A549 (cell line): ENCODE results near the gene GRIA1. TPM values are rescaled to one million over a fixed set of nuclear protein-coding genes. Genes with fewer than 3 reads are reported as not detected.

Source experiments
- ATAC-seq, 2 experiments: fragments of 200-7000 bp in 1 of 2; fragments of >200 bp in 1 of 2; cut with Nextera tagmentation in 1 of 2; cut with Tn5 transposase in 1 of 2; 3 replicates each; pipeline versions ENCODE4 v1.8.0 to v1.9.1; 2018 to 2020; ENCODE audit warnings: mild to moderate bottlenecking in 1 of 2, moderate library complexity in 1 of 2
- CTCF ChIA-PET: fragments of 300-600 bp; sonication (Branson Sonifier 250); formaldehyde crosslinking; extraction: SDS; loops from one replicate; lab custom pipeline; 2021; ENCODE audit warnings: antibody characterized with exemption, inconsistent platforms; lab: Yijun Ruan, JAX
- POLR2A ChIA-PET: fragments of 350-600 bp; formaldehyde crosslinking; extraction: SDS; loops from one replicate; lab custom pipeline; 2021; ENCODE audit warnings: antibody characterized with exemption, inconsistent platforms; lab: Yijun Ruan, JAX
- DNase-seq, 2 experiments: peaks; one replicate each; pipeline versions ENCODE4 v3.0.0 to v3.0.0-alpha.2; 2011 to 2016; ENCODE audit warnings: low read depth in 1 of 2, low spot score in 1 of 2
- FAIRE-seq: peaks from 2 replicates; lab custom pipeline; 2011; peaks lifted over from hg19 to GRCh38; lab: Jason Lieb, UNC
- H3K27ac ChIP-seq, 2 experiments: fragments of >200 bp; sonication (Bioruptor Twin); formaldehyde crosslinking; 3 replicates each; pipeline ENCODE4 v1.5.1; 2016 to 2017
- H3K4me1 ChIP-seq: fragments of >200 bp; sonication (Bioruptor Twin); formaldehyde crosslinking; 3 replicates; pipeline ENCODE4 v1.6.1; 2016
- H3K4me2 ChIP-seq: fragments of >200 bp; sonication (Bioruptor Twin); formaldehyde crosslinking; 3 replicates; pipeline ENCODE4 v1.6.1; 2016
- H3K4me3 ChIP-seq: fragments of >200 bp; sonication (Bioruptor Twin); formaldehyde crosslinking; 3 replicates; pipeline ENCODE4 v1.5.1; 2016
- H3K9me3 ChIP-seq: fragments of >200 bp; sonication (Bioruptor Twin); formaldehyde crosslinking; 3 replicates; pipeline ENCODE4 v1.6.1; 2016
- BCL3 ChIP-seq: fragments of >200 bp; sonication (Bioruptor Twin); formaldehyde crosslinking; IDR thresholded peaks from 3 replicates; pipeline ENCODE4 v1.6.1; 2016
- CBX2 ChIP-seq: fragments of 200-600 bp; sonication (generic); IDR thresholded peaks from 2 replicates; pipeline ENCODE4 v1.6.1; 2016; ENCODE audit warnings: low read depth, mild to moderate bottlenecking, borderline replicate concordance
- CBX8 ChIP-seq: fragments of 200-600 bp; sonication (generic); IDR thresholded peaks from 2 replicates; pipeline ENCODE4 v1.6.1; 2016
- CHD2 ChIP-seq: fragments of 150-350 bp; IDR thresholded peaks from 2 replicates; pipeline ENCODE4 v1.6.1; 2014; ENCODE audit warnings: low read length; ENCODE audit not compliant: partially characterized antibody
- CHD4 ChIP-seq: fragments of 200-600 bp; sonication (generic); IDR thresholded peaks from 2 replicates; pipeline ENCODE4 v1.6.1; 2016; ENCODE audit warnings: antibody characterized with exemption, mild to moderate bottlenecking, borderline replicate concordance
- EHF ChIP-seq: fragments of 250-450 bp; sonication (Bioruptor Pico); IDR thresholded peaks from 2 replicates; pipeline ENCODE4 v1.5.0; 2020; ENCODE audit warnings: mild to moderate bottlenecking
- EP300 ChIP-seq, 2 experiments: fragments of >200 bp; sonication (Bioruptor Twin); formaldehyde crosslinking; IDR thresholded peaks; 2 replicates in 1 of 2; 3 replicates in 1 of 2; pipeline ENCODE4 v1.6.1; 2016 to 2017
- ESRRA ChIP-seq: fragments of 150-350 bp; IDR thresholded peaks from 2 replicates; pipeline ENCODE4 v1.6.1; 2014; ENCODE audit warnings: mild to moderate bottlenecking, low read length, borderline replicate concordance
- HDAC2 ChIP-seq: fragments of 200-600 bp; sonication (generic); IDR thresholded peaks from 2 replicates; pipeline ENCODE4 v1.6.1; 2016
- HEYL ChIP-seq: fragments of 250-450 bp; sonication (Bioruptor Pico); IDR thresholded peaks from 2 replicates; pipeline ENCODE4 v1.8.0; 2021; ENCODE audit warnings: mild to moderate bottlenecking, moderate library complexity
- HMGXB4 ChIP-seq: fragments of 250-450 bp; sonication (Bioruptor Pico); IDR thresholded peaks from 2 replicates; pipeline ENCODE4 v1.5.0; 2021; ENCODE audit warnings: mild to moderate bottlenecking, moderate library complexity, borderline replicate concordance
- HOXB13 ChIP-seq: fragments of 250-450 bp; sonication (Bioruptor Pico); IDR thresholded peaks from 2 replicates; pipeline ENCODE4 v1.5.0; 2020; ENCODE audit warnings: low read depth, mild to moderate bottlenecking, moderate library complexity
- KDM1A ChIP-seq: fragments of 200-600 bp; sonication (generic); IDR thresholded peaks from 2 replicates; pipeline ENCODE4 v1.6.1; 2016; ENCODE audit warnings: low read depth, mild to moderate bottlenecking
- MAX ChIP-seq: IDR thresholded peaks from 2 replicates; pipeline ENCODE4 v1.6.1; 2012
- MAZ ChIP-seq: fragments of 150-350 bp; IDR thresholded peaks from 2 replicates; pipeline ENCODE4 v1.6.1; 2014; ENCODE audit warnings: antibody characterized with exemption, low read depth, low read length, borderline replicate concordance
- NFE2L2 ChIP-seq: fragments of 150-350 bp; conservative IDR thresholded peaks from 2 replicates; pipeline ENCODE4 v1.6.1; 2014; ENCODE audit warnings: low read length
- NPAS2 ChIP-seq: fragments of 250-450 bp; sonication (Bioruptor Pico); IDR thresholded peaks from 2 replicates; pipeline ENCODE4 v1.8.0; 2022; ENCODE audit warnings: mild to moderate bottlenecking, moderate library complexity, borderline replicate concordance
- PBX3 ChIP-seq: IDR thresholded peaks from 2 replicates; pipeline ENCODE4 v1.6.1; 2012
- PHF8 ChIP-seq: fragments of 200-600 bp; sonication (generic); IDR thresholded peaks from 2 replicates; pipeline ENCODE4 v1.6.1; 2016; ENCODE audit warnings: low read depth, mild to moderate bottlenecking, antibody characterized with exemption, moderate library complexity, borderline replicate concordance
- POLR2AphosphoS2 ChIP-seq: conservative IDR thresholded peaks from 2 replicates; pipeline ENCODE4 v1.6.1; 2012; ENCODE audit warnings: low read length, improper control_type of control experiment, inconsistent platforms
- RFX5 ChIP-seq: fragments of 450-650 bp; IDR thresholded peaks from 2 replicates; pipeline ENCODE4 v1.7.1; 2014; ENCODE audit warnings: antibody characterized with exemption, mild to moderate bottlenecking, moderate library complexity
- RNF2 ChIP-seq: fragments of 200-600 bp; sonication (generic); IDR thresholded peaks from 2 replicates; pipeline ENCODE4 v1.6.1; 2016; ENCODE audit warnings: low read depth, mild to moderate bottlenecking, antibody characterized with exemption, moderate library complexity, borderline replicate concordance
- SMC3 ChIP-seq: fragments of >200 bp; sonication (Bioruptor Twin); formaldehyde crosslinking; IDR thresholded peaks from 3 replicates; pipeline ENCODE4 v1.6.1; 2018; ENCODE audit warnings: inconsistent platforms
- SREBF2 ChIP-seq: fragments of 450-650 bp; IDR thresholded peaks from 2 replicates; pipeline ENCODE4 v1.6.1; 2014; ENCODE audit warnings: mild to moderate bottlenecking, moderate library complexity
- TP53 ChIP-seq: fragments of 250-450 bp; sonication (Bioruptor Pico); IDR thresholded peaks from 2 replicates; pipeline ENCODE4 v1.5.0; 2021; ENCODE audit warnings: mild to moderate bottlenecking, moderate library complexity
- ZC3H11A ChIP-seq: fragments of 450-650 bp; IDR thresholded peaks from 2 replicates; pipeline ENCODE4 v1.6.1; 2014; ENCODE audit warnings: antibody characterized with exemption, mild to moderate bottlenecking
- WGBS: methylation state at CpG from one replicate; pipeline ENCODE4 v1.1.6; 2017; ENCODE audit errors: missing lambda C conversion rate; 5-methylcytosine and 5-hydroxymethylcytosine counted together
- polyA plus RNA-seq, 4 experiments: library from polyadenylated mRNA; depleted of rRNA in 3 of 4; stranded (reverse); fragments of >200 nt; fragmentation: RNase III in 1 of 4; extraction: RNeasy Plus Mini Kit Qiagen cat#74134 plus additional on column Dnase treatment in 1 of 4; gene quantifications; 2 replicates in 3 of 4; 3 replicates in 1 of 4; pipeline ENCODE4 v1.2.3, GENCODE V29; 2011 to 2017
- TF ChIP-seq, protein P1 (sequence below): fragments of >200 bp; sonication (Bioruptor Twin); formaldehyde crosslinking; IDR thresholded peaks from 2 replicates; pipeline ENCODE4 v1.6.1; 2016

The GRIA1 gene
- polyA plus RNA-seq, 2 of the 4 experiments (the other 2 are of a cell fraction): not detected

DNA sequence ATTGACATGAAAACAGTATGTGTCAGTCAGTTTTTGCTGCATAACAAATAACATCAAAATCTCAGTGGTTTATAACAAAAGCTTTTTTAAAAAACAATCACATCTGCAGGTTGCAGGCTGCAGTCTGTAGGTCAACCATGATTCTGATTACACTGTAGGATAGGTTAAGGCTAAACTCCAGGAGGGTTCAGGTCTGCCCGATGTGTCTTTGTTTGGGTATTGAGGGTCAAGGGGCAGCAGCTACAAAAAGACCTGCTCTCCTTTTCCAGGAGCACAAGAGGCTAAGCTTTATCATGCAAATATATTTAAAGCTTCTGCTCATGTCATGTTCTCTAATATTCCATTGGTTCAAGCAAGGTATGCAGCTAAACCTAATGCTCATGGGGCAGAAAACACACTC is 18.2 kb downstream of the GRIA1 start:
- TF ChIP-seq CBX2 (no peak), HMGXB4 (no peak), MAZ (no peak), EP300 (IDR thresholded peaks at IDR 0.05) (no peak), CHD2 (no peak), RFX5 (no peak), HDAC2 (no peak), SMC3 (no peak), RNF2 (no peak), KDM1A (no peak), CBX8 (no peak), HEYL (CRISPR knock-in tag) (no peak), HOXB13 (no peak), NPAS2 (CRISPR knock-in tag) (no peak)
- TF ChIP-seq, protein P1, sequence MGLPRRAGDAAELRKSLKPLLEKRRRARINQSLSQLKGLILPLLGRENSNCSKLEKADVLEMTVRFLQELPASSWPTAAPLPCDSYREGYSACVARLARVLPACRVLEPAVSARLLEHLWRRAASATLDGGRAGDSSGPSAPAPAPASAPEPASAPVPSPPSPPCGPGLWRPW: no peak
- Histone ChIP-seq H3K4me3 (no peak overlapping the region), H3K9me3 (no peaks in the 10 kb centered on the region), H3K4me2 (no peak overlapping the region), H3K27ac (no peak overlapping the region), H3K4me1 (no peaks in the 10 kb centered on the region)
- no peak for ATAC-seq
- WGBS: 47% methylated on average over 1 of the region's 1 CpG
- FAIRE-seq: no peak
- ChIA-PET CTCF (interaction anchor here (1.0 kb wide), 1 partner anchor 9 kb away, joined by 3 read pairs; no protein-coding TSS in a partner anchor), POLR2A (no interaction called here)
- DNase-seq: no peak

- no peak for TF ChIP-seq NFE2L2
- TF ChIP-seq ZC3H11A: no peak
- TF ChIP-seq SMC3: no peak
- no peak for TF ChIP-seq PBX3
- TF ChIP-seq MAX: no peak
- no peak for TF ChIP-seq SREBF2
- no peak for TF ChIP-seq POLR2AphosphoS2
- no peak for TF ChIP-seq BCL3
- TF ChIP-seq EHF (CRISPR knock-in tag): no peak
- no peak for TF ChIP-seq EP300 (IDR thresholded peaks at IDR 0.05)
- TF ChIP-seq PHF8: no peak
- no peak for TF ChIP-seq CHD4
- no peak for TF ChIP-seq CBX8
- TF ChIP-seq MAZ: no peak
- no peak for TF ChIP-seq TP53 (CRISPR knock-in tag)
- no peak for TF ChIP-seq ESRRA
- FAIRE-seq (no peak), ATAC-seq (no peak), DNase-seq (no peak)
- Histone ChIP-seq H3K4me3 (no peak overlapping the region), H3K4me2 (no peak overlapping the region), H3K27ac (no peak overlapping the region), H3K4me1 (no peaks in the 10 kb centered on the region), H3K9me3 (peaks cover 7% of the 10 kb centered on the region; the same call in 1 of the 3 replicates)
- CTCF ChIA-PET: no interaction called here
- 26% methylated on average over 6 of the region's 6 CpGs for WGBS
- POLR2A ChIA-PET: no interaction called here
These were observed 21.2 kb downstream of the GRIA1 start for GRCh38 chr5:153511622-153512021.
